GM21360 (cell line): ENCODE measurements around the gene CEND1.

Source experiments
- ATAC-seq: cut with Tn5 transposase; IDR thresholded peaks from one replicate; pipeline ENCODE4 v1.9.1; 2021; ENCODE audit warnings: mild to moderate bottlenecking, moderate library complexity; ENCODE audit not compliant: unreplicated experiment

Gene CEND1

DNA sequence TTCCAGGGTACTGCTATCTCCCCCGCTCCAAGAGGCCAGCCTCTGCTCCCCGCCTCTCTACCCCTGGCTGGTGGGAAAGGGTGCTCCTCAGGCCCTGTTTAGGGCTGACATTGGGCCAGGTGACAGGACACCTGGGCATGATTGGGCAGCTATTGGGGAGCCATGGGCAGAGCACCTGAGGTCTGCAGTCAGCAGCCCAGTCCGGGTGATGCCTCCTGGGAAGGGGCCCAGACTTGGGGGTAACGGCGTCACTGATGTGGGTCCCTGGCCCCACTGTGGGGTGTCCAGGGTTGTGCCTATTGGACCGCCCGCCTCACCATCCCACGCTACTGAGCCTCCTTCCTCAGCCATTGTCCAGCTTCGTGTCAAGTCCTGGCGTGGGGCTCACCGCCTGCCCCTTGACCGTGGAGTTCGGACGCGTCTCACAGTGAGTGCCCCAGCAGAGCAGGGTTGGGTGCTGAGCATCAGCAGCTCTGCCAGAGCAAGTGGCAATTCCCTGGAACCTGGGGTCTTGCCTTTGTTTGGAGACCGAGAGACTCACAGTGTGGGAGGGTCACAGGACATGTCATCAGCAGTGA, 9.8 kb downstream of the CEND1 start:
- no peak for ATAC-seq

DNA sequence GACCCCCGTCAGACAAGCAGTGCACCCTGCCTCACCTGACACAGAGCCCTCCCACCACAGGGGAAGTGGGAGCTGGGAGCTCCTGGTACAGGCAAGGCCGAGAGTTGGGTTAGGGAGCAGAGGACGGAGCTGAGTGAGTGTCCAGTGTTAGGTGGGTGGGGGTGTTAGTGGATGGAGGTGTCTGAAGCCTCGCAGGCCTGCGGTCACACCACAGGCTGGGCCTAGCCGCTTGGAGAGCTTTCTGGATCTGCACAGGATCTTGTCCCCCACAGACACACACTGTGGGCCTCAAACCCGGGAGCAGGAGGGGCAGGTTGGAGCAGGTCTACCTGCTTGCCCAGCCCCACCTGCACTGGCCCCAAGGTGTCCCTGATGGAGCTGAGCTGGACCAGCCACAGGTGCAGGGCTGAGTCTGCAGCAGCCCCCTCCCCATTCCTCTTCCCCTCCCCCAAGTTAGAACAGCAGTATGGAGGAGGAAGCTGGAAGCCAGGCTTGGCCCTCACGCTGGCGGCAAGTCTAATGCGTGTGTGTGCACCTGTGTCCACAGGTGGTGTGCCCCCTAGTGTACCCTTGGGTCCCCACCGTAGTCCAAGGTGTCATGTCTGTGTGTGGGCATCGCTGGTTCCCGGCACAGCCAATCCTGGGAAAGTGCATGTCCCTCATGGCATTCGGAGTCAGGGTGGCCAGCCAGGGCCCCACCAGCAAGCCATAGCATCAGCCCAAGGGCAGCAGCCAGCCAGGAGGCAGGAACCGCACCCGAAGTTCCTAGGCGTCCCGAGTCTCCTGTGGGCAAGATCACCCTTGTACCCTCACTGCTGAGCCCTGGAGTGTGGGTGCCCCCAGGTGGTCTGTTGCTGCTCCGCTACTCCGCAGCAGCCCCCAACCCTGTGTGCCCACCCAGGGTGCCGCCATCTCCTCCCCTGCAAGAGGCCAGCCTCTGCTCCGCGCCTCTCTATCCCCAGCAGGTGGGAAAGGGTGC, 10.6 kb downstream of the CEND1 start:
- ATAC-seq: no peak

DNA sequence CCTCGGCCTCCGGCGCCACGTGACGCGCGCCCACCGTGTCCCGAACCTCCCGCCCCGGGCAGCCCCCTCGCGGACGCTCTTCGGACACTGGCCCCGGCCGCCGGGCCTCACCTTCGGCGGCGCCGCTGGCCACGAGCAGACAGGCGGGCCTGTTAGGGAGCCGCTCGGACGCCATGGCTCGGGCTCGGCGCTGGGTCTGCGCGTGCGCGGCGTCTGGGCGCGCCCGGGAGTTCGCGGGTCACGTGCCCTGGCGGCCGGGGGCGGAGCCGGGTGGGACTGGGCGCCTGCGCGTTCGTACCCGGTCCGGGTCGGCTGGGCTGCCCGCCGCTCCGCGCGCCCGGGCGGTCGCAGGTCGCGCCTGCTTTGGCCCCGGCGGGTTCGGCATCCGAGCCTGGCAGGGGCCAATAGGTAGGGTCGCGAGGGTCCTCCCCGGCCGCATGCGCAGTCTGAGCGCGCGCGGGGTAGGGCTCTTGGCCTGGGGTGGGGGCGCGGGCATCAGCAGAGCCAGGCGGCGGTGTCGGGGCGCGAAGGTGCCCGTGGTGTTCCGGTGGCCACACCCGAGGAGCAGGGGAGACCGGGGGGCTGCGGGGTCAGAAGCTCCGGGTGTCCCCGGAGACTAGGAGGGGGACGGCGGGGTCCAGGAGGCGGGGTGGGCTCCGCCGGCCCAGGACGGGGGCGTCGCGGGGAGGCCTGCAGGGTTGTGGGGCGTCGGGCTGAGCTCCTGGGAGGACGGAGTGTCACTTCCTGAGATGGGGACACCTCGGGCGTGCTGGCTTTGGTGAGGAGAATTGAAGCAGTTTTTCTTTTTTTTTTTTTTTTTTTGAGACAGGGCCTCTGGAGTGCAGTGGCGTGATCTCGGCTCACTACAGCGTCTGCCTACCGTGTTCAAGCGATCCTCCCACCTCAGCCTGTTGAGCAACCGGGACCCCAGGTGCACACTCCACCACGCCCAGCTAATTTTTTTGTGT, 12.3 kb downstream of the CEND1 start, which contains the start of gene GATD1:
GATD1 (minus strand) TSS at position 200 of the 968 bp plus-strand sequence; CDS start at position 175, 25 bp downstream.
- peak; percentile 63 for ATAC-seq

DNA sequence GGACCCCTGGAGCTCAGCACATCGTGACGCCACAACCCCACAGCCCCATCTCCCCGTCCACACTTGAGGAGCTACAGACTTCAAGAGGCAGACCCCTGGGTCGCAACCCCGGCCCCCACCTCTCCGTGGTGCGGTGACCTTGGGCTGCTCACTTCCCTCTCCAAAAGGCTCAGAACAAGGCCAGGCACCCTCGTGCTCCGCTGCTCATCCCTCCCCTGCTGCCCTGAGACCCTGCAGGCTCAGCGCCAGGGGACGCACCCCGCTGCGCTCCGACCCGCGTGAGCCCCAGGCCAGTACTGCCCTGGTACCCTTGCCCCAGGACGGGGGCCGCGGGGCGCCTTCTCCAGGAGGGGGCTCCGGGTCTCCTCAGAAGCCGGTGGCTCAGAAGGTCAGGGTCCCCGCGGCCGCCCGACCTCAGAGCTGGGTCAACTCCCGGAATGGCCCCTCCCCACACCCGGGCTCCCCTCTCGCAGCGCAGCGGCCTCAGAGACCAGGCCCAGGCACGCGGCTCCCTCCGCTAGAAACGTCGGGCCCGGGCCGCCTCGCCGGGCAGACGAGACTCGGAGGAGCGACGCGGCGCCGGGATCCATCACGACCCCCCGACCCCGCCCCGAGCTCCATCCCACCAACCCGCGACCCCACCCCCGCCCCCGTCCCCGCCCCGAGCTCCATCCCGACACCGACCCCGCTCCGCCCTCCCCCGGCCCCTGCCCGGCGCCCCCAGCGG, 13.2 kb downstream of the CEND1 start:
- peak; percentile 11 for ATAC-seq

DNA sequence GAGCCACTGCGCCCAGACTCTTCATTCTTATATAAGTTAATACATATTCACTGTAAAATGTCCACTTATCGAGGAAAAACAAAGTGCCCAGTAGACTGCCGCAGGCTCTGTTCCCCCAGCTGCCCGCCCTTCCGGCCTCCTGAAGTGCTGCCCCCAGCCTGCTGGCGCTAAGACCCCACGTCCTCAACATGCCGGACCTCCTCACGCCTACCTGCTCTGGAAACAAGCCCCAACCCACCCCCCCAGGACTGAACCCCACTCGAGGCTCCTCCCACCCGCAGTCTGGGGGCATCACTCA, 13.7 kb downstream of the CEND1 start:
- no peak for ATAC-seq

DNA sequence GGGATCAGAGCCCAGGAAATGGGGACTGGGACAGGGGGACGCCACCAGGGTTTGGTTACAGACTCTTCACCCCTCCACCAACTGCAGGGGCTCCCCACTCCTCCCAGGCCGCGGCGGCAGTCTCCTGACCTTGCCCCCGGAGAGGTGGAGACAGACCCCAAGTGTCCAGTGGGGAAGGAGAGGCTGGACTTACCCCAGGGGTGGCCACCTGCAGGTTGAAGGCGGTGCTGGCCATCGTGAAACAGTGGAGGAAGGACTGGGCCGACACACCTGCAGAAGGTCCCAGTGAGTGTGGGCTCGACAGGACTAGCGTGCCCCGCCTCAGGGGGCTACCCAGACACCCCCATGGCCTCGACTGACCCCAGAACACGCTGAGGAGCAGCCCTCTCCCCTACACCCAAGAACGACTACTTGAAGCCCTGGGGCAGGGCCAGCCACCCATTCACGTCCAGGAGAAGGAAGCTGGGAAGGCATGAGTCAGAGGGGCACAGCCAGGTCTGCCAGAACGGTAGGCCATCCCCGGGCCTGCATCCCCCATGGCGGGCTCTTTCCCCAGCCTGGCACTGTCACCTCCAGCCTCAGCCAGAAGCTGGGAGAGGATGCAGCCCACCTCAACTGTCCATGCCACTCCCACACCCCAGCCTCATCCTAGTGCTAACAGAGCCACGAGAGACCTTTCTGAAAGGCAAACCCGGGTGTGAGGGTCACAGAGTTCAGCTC, 14.9 kb downstream of the CEND1 start:
- no peak for ATAC-seq

DNA sequence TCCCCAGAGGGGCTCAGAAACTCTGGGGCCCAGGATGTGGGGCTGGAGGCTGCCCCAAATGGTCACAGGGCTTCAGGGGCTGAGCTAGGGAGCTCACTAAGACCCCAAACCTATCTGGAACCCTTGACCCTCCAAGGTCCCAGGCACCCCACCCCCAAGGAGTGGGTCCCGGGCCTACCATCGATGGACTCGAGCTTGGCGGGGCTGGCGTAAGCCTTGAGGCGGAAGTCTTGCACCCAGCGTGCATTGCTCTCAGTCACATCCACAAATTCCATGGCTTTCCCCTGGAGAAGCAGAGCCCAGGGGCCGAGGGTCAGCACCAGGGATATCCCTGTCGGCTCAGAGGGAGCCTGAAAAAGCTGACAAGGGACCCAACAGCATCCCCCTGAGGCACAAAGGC, 16.1 kb downstream of the CEND1 start:
- ATAC-seq: no peak

DNA sequence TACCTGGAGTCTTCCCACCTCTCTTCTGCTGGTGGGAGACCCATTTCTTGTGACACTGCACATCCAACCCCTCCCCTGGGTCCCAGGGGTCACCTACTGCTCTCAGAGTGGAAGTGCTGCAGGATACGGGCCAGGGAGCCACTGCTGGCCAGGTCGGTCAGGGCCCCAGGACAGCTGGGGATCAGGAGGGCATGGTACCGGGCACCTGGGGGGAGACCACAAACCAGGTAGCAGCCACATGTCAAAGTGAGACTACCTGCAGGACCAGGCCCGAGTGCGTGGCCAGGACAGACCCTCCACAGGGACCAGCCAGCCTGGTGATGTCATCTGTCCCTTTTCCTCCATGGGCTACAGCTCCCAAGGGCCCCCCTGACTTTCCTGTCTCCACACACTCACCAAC, 16.5 kb downstream of the CEND1 start:
- ATAC-seq: no peak

DNA sequence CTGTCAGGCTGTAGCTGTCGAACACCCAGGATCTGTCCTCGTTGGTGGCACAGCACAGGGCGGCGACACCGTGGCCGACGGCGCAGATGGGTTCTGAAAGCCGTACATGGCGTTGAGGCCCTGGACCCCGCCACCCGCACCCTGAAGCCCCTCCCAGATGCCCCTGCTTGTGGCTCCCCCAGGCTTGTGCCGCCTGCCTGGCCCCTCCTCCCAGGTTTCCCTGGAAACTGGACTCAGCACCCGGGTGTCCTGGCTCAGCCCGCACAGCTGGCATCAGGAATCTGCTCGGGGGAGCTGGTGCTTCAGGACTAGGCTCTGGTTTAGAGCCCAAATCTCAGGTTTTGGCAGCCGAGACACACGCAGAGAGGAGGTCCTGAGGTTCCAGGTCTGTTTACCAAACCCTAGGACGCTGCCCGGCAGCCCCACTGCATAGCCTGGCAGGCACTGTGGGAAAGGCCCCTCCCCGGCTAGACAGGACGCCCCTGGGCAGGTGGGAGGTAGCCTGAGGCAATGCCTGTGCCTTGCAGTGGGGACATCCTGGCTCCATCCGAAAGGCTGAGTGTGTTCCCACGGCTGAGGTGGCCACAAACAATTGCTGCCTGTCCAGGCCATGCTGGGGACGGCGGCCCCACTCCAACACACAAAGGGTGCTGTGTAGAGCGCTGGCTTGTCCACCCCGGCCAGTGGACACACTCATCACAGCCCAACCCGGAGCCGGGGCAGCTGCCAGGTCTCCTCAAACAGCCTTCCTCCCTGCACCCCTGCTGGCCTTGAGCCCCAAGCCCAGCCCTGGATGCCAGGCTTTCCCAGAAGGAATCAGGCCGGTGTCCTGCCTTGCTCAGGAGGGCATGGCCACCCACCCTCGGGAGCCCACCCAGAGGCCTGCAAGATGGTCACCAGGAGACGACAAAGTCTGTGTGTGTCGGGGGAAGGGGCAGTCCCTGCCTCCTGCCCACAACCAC, 17.2 kb downstream of the CEND1 start:
- no peak for ATAC-seq

DNA sequence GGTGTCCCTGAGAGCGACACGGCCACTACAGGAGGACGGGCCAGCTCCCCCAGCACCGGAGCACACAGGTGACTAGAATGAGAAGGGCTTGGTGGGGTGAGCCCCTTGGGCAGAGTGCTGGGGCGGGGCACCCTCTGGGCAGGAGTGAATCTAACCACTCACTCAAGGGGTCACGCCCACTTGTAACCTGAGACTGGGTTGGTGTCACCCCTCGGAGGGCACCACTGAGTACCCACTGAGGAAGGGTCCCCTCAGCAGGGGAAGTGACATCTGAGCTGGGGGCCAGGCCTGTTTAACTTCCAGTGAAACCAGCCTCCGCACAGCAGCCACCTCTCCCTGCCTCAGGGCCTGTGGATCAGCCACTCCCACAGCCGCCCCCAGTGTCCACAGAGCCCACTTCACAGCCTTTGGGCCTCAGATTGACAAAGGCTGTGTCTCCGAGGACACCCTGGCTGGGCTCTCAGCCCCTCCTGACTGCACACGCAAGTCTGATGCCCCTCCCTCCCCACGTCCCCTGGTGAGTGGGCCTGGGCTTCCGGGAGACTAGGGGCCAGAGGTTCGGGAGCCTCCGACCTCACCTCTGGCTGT, 18.2 kb downstream of the CEND1 start:
- ATAC-seq: no peak

DNA sequence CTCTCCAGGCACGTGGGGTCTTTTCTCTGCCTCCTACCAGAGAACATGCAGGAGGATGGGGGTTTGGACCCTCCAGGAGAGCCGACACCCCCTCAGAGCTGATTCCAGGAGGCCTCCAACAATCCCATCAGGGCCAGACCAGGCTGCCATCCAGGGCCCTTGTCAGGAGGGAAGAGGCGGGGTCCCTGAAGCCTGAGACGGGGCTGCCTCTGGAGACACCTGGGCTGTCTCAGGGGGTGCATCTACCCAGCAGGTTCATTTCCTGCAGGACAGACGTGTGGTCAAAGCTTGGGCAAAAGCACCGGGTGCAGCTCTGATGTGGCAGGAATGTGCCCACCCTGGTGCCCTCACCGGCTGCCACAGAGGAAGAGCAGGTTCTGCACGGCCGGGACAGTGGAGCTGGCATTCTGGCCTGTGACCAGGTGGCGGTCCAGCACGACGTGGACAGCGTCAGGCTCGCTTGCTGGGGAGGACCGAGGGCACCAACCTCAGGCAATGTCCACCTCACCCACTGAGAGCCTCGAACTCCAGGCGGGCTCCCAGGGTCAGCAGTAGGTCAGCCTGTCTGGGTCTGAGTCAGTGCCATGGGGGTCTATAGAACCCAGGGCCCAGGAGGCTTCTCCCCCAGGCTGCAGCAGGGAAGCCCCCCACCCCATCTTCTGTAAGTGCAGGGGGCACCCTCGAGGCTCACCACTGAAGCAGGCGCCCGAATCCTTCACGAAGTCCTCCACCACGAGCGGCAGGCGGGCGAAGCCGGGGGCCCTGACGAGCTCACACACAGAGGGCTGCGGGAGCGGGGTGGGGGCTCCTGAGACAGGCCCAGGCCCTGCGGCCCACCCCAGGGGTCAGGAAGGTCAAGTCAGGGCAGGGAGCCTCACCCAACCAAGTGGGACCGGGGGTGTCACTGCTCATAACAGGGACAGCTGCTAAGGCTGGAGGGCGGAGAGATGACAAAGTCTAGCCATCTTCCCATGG, 19.0 kb downstream of the CEND1 start:
- ATAC-seq: no peak

DNA sequence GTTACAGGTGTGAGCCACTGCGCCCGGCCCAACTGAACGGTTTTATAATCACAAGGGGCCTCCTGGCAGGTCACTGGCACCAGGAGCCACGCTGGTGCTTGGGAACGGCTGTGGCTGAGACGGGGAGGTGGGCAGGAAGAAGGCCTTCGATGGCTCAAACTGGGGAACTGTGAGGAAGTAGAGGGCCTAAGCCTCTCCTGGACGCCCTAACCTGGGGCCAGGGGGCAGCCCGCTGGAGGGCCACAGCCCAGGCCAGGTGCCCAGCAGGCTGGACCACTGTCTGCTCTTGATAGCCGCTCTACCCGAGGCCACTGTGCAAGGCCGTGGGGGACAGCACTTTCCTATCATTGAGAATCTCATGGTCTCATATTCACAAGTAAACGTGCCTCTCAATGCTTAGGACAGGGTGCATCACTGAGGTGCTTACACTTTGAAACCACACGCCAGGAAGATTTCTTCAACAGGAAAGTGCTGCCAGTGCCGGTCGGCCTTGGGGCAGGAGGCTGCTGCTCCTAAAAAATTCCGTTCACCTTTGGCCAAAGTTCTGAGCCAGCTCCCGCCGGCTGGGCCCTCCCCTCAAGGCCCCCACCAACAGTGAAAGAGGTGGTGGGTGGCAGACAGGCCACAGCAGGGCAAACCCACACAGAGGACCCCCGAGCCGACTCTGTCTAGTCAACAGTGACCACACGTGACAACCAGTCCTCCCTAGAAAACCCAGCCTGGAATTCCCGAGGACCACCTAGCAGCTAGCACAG, 19.8 kb downstream of the CEND1 start:
- no peak for ATAC-seq

DNA sequence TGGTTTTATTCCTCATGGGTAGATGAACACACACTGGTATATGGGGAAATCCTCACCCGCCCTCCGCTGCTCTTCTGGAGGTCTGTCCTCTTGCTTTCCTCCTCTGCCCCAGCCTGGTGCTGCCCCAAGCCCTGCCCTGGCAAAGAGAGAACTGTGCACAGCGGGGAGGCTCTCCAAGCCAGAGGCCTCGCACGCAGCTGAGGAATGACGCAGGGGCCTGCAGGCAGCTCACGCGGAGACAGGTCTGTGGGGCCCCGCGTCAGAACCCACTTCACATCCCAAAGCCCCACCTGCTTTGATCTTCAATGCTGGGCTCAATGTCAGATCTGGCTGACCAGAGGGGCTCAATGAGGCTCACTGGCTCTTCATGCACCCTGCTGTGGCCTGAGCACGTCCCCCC, 22.7 kb downstream of the CEND1 start:
- ATAC-seq: no peak

DNA sequence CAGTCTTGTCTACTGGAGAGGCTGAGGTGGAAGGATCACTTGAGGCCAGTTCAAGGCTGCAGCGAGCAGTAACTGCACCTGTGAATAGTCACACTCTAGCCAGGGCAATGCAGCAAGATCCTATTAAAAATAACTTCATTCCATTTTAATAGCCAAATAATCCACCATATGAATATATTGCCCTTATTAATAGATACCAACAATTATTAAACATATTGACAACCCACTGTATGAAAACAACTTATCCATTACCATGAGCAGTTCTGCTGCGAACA, 23.0 kb downstream of the CEND1 start:
- no peak for ATAC-seq

DNA sequence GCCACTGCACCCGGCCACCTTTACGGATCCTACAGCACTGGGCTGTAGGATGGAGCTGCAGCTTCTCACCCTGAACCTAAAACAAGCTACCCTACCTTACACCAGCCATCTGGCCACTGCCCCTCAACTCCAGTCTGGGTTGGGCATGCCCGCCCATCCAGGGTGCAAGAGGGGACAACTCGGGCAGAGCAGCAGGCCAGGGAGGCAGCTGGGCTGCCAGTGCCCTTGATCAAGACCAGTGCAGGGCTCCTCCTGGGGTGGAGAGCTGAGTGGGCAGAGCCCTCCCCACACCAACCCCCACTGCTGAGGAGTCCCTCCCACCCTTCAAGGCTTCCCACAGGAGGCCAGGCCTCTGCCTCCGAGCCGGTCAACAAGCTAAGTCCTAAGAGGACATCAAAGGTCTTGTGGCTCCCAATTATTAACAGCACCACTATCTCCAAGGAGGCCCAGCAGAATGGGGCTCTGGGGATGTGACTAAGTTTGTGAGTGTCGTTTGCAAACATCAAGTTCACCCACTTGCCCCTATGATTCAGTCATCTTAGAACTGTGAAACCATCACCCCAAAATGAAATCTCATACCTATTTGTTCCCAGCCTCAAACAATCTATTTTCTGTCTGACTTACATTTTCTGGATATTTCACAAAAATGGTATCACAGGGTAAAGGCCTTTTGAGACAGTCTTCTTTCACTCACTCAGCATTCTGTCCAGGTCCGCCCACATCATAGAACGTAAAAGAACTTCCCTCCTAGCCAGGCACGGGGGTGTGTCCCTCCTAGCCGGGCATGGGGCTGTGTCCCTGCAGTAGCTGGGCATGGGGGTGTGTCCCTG, 23.6 kb downstream of the CEND1 start:
- ATAC-seq: no peak

DNA sequence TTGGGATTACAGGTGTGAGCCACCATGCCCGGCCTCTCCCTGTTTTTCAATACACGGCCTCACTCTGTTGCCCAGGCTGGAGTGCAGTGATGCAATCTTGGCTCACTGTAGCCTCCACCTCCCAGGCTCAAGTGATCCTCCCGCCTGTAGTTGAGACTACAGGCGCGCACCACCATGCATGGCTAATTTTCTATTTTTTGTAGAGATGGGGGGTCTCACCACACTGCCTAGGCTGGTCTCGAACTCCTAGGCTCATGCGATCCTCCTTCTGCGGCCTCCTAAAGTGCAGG, 24.1 kb downstream of the CEND1 start:
- ATAC-seq: no peak
